H9 (cell line): ENCODE results near the gene TMEM229B. TPM values are rescaled to one million over a fixed set of nuclear protein-coding genes. Genes with fewer than 3 reads are reported as not detected.

Source experiments
- DNase-seq: peaks from one replicate; pipeline ENCODE4 v3.0.0-alpha.2; 2017
- H2AFZ ChIP-seq: one replicate; pipeline ENCODE4 v1.6.1; 2013; ENCODE audit warnings: mild to moderate bottlenecking, low read length, control low read depth, moderate library complexity
- H2AK5ac ChIP-seq: 2 replicates; pipeline ENCODE4 v1.6.1; 2013; ENCODE audit warnings: low read length, control low read depth, mixed read lengths; ENCODE audit not compliant: insufficient read length
- H2BK120ac ChIP-seq: one replicate; pipeline ENCODE4 v1.6.1; 2013; ENCODE audit warnings: low read depth, mild to moderate bottlenecking, low read length, control low read depth, inconsistent platforms; ENCODE audit not compliant: poor library complexity, severe bottlenecking
- H2BK12ac ChIP-seq: 2 replicates; pipeline ENCODE4 v1.6.1; 2013; ENCODE audit warnings: low read length, control low read depth, mixed read lengths, low read depth; ENCODE audit not compliant: insufficient read length
- H2BK15ac ChIP-seq: 2 replicates; pipeline ENCODE4 v1.6.1; 2013; ENCODE audit warnings: low read depth, low read length, control low read depth
- H2BK20ac ChIP-seq: one replicate; pipeline ENCODE4 v1.6.1; 2013; ENCODE audit warnings: low read depth, mild to moderate bottlenecking, low read length, control low read depth, inconsistent platforms; ENCODE audit not compliant: poor library complexity, severe bottlenecking
- H2BK5ac ChIP-seq: 2 replicates; pipeline ENCODE4 v1.6.1; 2013; ENCODE audit warnings: low read length, control low read depth, mixed read lengths; ENCODE audit not compliant: insufficient read length
- H3K14ac ChIP-seq: 2 replicates; pipeline ENCODE4 v1.6.1; 2013; ENCODE audit warnings: low read length, control low read depth; ENCODE audit not compliant: insufficient read depth
- H3K18ac ChIP-seq: 2 replicates; pipeline ENCODE4 v1.6.1; 2013; ENCODE audit warnings: low read depth, mild to moderate bottlenecking, mixed read lengths, low read length, control low read depth; ENCODE audit not compliant: insufficient read length
- H3K23ac ChIP-seq: 2 replicates; pipeline ENCODE4 v1.6.1; 2013; ENCODE audit warnings: low read length, control low read depth, mixed read lengths, low read depth; ENCODE audit not compliant: insufficient read length
- H3K23me2 ChIP-seq: 2 replicates; pipeline ENCODE4 v1.6.1; 2013; ENCODE audit warnings: low read depth, mild to moderate bottlenecking, mixed read lengths, low read length, control low read depth; ENCODE audit not compliant: insufficient read length, poor library complexity, severe bottlenecking
- H3K27ac ChIP-seq: 2 replicates; pipeline ENCODE4 v1.5.1; 2013; ENCODE audit warnings: low read length, control low read depth, mixed read lengths, low read depth; ENCODE audit not compliant: insufficient read length
- H3K27me3 ChIP-seq: 2 replicates; pipeline ENCODE4 v1.6.1; 2013; ENCODE audit warnings: low read length, control low read depth, inconsistent platforms; ENCODE audit not compliant: insufficient read depth
- H3K4ac ChIP-seq: 2 replicates; pipeline ENCODE4 v1.6.1; 2013; ENCODE audit warnings: low read depth, mild to moderate bottlenecking, control low read depth, inconsistent platforms, low read length, moderate library complexity
- H3K4me1 ChIP-seq: 2 replicates; pipeline ENCODE4 v1.6.1; 2013; ENCODE audit warnings: low read length, control low read depth, inconsistent platforms; ENCODE audit not compliant: insufficient read depth
- H3K4me2 ChIP-seq: 2 replicates; pipeline ENCODE4 v1.6.1; 2013; ENCODE audit warnings: low read length, control low read depth, mixed read lengths; ENCODE audit not compliant: insufficient read length, insufficient read depth
- H3K56ac ChIP-seq: 2 replicates; pipeline ENCODE4 v1.6.1; 2013; ENCODE audit warnings: low read depth, mild to moderate bottlenecking, mixed read lengths, low read length, control low read depth; ENCODE audit not compliant: insufficient read length
- H3K79me1 ChIP-seq: 2 replicates; pipeline ENCODE4 v1.6.1; 2013; ENCODE audit warnings: low read depth, mild to moderate bottlenecking, moderate library complexity, low read length, control low read depth, inconsistent platforms; ENCODE audit not compliant: insufficient read depth, poor library complexity, severe bottlenecking
- H3K79me2 ChIP-seq: 2 replicates; pipeline ENCODE4 v1.6.1; 2013; ENCODE audit warnings: low read length, control low read depth, inconsistent platforms; ENCODE audit not compliant: insufficient read depth
- H3K9ac ChIP-seq: 2 replicates; pipeline ENCODE4 v1.6.1; 2013; ENCODE audit warnings: low read length, control low read depth, mixed read lengths; ENCODE audit not compliant: insufficient read length; ENCODE audit errors: extremely low read depth
- H3K9me3 ChIP-seq: one replicate; pipeline ENCODE4 v1.6.1; 2013; ENCODE audit warnings: low read depth, low read length, inconsistent platforms; ENCODE audit not compliant: control insufficient read depth
- H3T11ph ChIP-seq: one replicate; pipeline ENCODE4 v1.6.1; 2013; ENCODE audit warnings: mild to moderate bottlenecking, low read length, control low read depth, inconsistent platforms
- H4K20me1 ChIP-seq: one replicate; pipeline ENCODE4 v1.6.1; 2013; ENCODE audit not compliant: control insufficient read depth, insufficient read length, insufficient read depth
- H4K5ac ChIP-seq: 2 replicates; pipeline ENCODE4 v1.6.1; 2013; ENCODE audit warnings: low read depth, mild to moderate bottlenecking, mixed read lengths, low read length, control low read depth; ENCODE audit not compliant: insufficient read length
- H4K8ac ChIP-seq: replicated peaks from 2 replicates; pipeline ENCODE4 v1.6.1; 2013; ENCODE audit warnings: low read length, control low read depth, mixed read lengths, low read depth; ENCODE audit not compliant: insufficient read length
- H4K91ac ChIP-seq: 2 replicates; pipeline ENCODE4 v1.6.1; 2013; ENCODE audit warnings: low read depth, mild to moderate bottlenecking, moderate library complexity, mixed read lengths, low read length, control low read depth; ENCODE audit not compliant: insufficient read length
- H3K27ac Mint-ChIP-seq, 3 experiments: 2 replicates in 2 of 3; 3 replicates in 1 of 3; pipeline ENCODE4 v1.8.0; 2020 to 2021; ENCODE audit warnings: mixed read lengths in 3 of 3, mild to moderate bottlenecking in 1 of 3, moderate library complexity in 1 of 3
- H3K27me3 Mint-ChIP-seq: 2 replicates; pipeline ENCODE4 v1.8.0; 2021; ENCODE audit warnings: low read depth, mild to moderate bottlenecking, moderate library complexity, mixed read lengths
- H3K36me3 Mint-ChIP-seq, 3 experiments: 2 replicates in 2 of 3; 3 replicates in 1 of 3; pipeline ENCODE4 v1.8.0; 2020 to 2021; ENCODE audit warnings: low read depth in 3 of 3, mixed read lengths in 3 of 3; ENCODE audit not compliant: insufficient read depth in 1 of 3
- H3K4me1 Mint-ChIP-seq, 2 experiments: 2 replicates each; pipeline ENCODE4 v1.8.0; 2020; ENCODE audit warnings: mixed read lengths in 2 of 2
- H3K4me3 Mint-ChIP-seq, 2 experiments: 2 replicates in 1 of 2; 3 replicates in 1 of 2; pipeline ENCODE4 v1.8.0; 2020 to 2021; ENCODE audit warnings: mild to moderate bottlenecking in 2 of 2, mixed read lengths in 2 of 2, moderate library complexity in 1 of 2
- H3K9me3 Mint-ChIP-seq, 2 experiments: 2 replicates in 1 of 2; 3 replicates in 1 of 2; pipeline ENCODE4 v1.8.0; 2020; ENCODE audit warnings: mild to moderate bottlenecking in 2 of 2, mixed read lengths in 2 of 2, moderate library complexity in 1 of 2
- CTCF ChIP-seq: fragments of 200-600 bp; sonication (generic); conservative IDR thresholded peaks from 3 replicates; pipeline ENCODE4 v1.8.0; 2021; ENCODE audit warnings: antibody characterized with exemption, mild to moderate bottlenecking
- WGBS: extraction: QIAGEN DNeasy Blood & Tissue Kit; methylation state at CpG from one replicate; pipeline ENCODE4 v1.1.7; 2013; ENCODE audit warnings: missing lambda C conversion rate, low lambda C conversion rate, mixed read lengths; ENCODE audit not compliant: insufficient read length; ENCODE audit errors: extremely low coverage; 5-methylcytosine and 5-hydroxymethylcytosine counted together
- total RNA-seq: library from RNA; stranded (reverse); gene quantifications from 2 replicates; pipeline ENCODE4 v1.2.1, GENCODE V29; 2021

TMEM229B gene
- total RNA-seq, 1 experiment from 2014 or later, result 0.24 TPM

- Histone ChIP-seq H3K56ac (no peak overlapping the region), H2BK5ac (no peak overlapping the region), H2BK120ac (no peak overlapping the region), H4K5ac (no peak overlapping the region), H3K18ac (no peak overlapping the region), H2BK15ac (no peak overlapping the region), H3K27me3 (no peaks in the 10 kb centered on the region), H3K23me2 (no peaks in the 10 kb centered on the region), H4K91ac (no peak overlapping the region), H2BK20ac (no peak overlapping the region), H3K4ac (no peak overlapping the region), H3T11ph (no peak overlapping the region), H2AK5ac (no peak overlapping the region), H2BK12ac (no peak overlapping the region), H3K4me2 (no peak overlapping the region), H3K79me1 (no peaks in the 10 kb centered on the region), H3K27ac (no peak overlapping the region), H3K4me1 (no peaks in the 10 kb centered on the region), H4K8ac (no peak overlapping the region), H4K20me1 (no peaks in the 10 kb centered on the region), H3K9ac (no peak overlapping the region), H3K23ac (no peak overlapping the region), H2AFZ (no peak overlapping the region), H3K9me3 (no peaks in the 10 kb centered on the region), H3K79me2 (no peaks in the 10 kb centered on the region), H3K14ac (no peak overlapping the region)
- Mint-ChIP-seq H3K4me3 (no peak overlapping the region), H3K27me3 (no peaks in the 10 kb centered on the region; the same call in 1 of the 2 replicates), H3K27ac (peak overlapping the region in 1 of 3 experiments; percentile 57; a peak in 1 of 7 replicates), H3K4me1 (peaks cover under 1 to 3% of the 10 kb centered on the region in 2 experiments; a peak in 2 of 4 replicates), H3K36me3 (no peaks in the 10 kb centered on the region), H3K9me3 (no peaks in the 10 kb centered on the region)
- no peak for TF ChIP-seq CTCF
- no peak for DNase-seq
- WGBS, result no CpG with 5 or more reads among the region's 10 CpGs
Observed at GRCh38 chr14:67472726-67473125, 15.8 kb downstream of the TMEM229B start.
